NCI-H345 treated with DMSO at 0.1 percent for 48 hours (cell line): ENCODE data around the gene CEMP1.

Experiments
- DNase-seq: peaks from one replicate; lab custom pipeline; 2025; ENCODE audit not compliant: unreplicated experiment; lab: John Stamatoyannopoulos, UW

Gene CEMP1

GRCh38 chr16:2486645-2487516, 44.3 kb downstream of the CEMP1 start:
- DNase-seq: no peak

GRCh38 chr16:2485811-2486507, 45.2 kb downstream of the CEMP1 start:
- DNase-seq: no peak

DNA sequence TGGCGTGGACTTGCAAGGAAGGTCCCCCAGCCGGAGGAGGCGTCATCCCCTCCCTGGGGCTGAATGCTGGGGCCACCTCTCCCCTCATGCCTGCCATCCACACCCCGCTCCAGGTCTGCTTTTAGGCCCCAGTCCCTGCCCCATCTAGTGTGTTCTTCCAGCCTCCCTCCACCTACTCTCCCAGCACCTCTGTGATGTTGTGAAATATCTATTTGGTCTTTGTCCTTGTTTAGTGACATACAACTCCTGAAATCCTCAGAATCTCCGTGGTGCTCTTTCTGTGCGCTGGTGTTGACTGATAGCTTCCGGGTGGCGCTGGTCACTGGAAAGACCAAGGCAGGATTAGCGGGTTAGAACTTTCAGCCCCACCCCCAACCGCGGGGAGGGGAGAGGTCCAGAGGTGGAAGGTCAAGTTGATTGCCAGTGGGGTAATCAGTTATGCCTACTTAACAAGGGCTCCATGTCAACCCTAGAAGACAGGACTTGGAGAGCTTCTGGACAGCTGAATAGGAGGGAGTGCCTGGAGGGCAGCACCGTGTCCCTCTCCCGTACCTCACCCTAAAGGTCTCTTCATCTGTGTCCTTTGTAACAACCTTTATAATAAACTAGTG, 46.2 kb downstream of the CEMP1 start:
- DNase-seq: no peak

DNA sequence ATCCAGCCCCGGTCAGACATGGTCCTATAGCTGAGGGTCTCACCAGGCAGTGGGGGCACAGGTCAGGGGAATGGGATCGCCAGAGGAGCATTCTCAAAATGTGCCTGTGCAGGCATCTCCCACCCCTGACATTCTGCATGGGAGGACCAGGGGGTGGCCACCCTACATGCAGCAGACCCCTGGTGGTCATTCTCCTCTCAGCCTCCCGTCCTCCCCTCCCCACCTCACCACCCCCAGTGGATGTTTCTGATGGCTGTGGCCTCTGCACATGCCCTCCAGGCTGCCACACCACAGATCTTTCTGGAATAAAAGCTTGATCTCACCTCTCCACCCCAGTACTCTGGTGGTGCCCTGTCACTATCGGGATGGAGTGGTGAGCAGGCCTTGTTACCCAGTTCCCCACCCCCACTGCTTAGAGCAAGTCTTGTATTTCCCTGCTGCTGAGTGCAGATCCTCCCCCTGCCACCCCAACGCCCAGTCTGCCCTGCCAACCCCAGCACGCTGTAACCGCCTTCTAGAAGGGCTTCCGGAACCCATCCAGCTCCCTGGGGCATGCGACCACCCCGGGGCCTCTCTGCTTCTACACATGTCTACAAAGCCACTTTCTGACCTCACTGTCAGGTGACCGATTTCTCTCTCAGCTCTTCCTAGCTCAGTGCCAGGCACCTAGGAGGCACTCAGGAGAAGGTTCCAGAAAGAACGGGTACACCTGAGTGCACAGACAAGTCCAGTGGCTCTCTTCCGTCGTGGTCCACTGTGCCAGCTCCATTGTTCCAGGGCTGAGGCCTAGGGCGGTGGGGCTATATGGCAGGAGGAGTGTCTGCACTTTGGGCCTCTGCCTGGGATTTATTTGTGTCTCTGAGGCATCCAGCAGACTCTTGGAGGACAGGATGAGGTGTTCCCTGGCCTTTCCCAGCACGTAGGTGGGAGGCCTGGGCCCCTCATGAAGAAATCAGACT, 47.0 kb downstream of the CEMP1 start:
- no peak for DNase-seq

GRCh38 chr16:2482708-2483534, 48.3 kb downstream of the CEMP1 start:
- no peak for DNase-seq

GRCh38 chr16:2482249-2482648, 49.0 kb downstream of the CEMP1 start:
- DNase-seq: no peak

- DNase-seq: no peak
Observed at GRCh38 chr16:2481676-2482075, 49.5 kb downstream of the CEMP1 start.

- no peak for DNase-seq
Observed at GRCh38 chr16:2480948-2481347, 50.3 kb downstream of the CEMP1 start.
